Measurements from ENCODE around the gene LMNTD1. TPM values are rescaled to one million over a fixed set of nuclear protein-coding genes. Genes with fewer than 3 reads are reported as not detected.

The LMNTD1 gene
- total and polyA plus RNA-seq, 4 donors, result not detected

DNA sequence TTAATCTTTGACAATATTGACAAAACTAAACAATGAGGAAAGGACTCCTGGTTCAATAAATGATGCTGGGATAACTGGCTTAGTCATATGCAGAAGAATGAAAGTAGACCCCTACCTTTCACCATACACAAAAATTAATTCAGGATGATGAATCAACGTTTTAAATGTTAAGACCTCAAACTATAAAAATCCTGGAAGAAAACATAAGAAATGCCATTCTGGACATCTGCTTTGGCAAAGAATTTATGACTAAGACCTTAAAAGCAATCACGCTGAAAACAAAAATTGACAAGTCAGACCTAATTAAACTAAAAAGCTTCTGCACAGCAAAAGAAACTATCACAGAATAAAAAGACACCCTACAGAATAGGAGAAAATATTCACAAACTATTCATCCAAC, 97.4 kb downstream of the LMNTD1 start:
- H3K36me3 ChIP-seq (ENCODE audit: control insufficient read depth in 4 of 4, insufficient read depth in 3 of 4, low read depth in 1 of 4, low read length in 3 of 4), result no peaks in the 10 kb centered on the region
- H3K27ac ChIP-seq (ENCODE audit: low read depth in 1 of 2, low read length in 2 of 2), result no peak overlapping the region
- H3K4me1 ChIP-seq (ENCODE audit: control insufficient read depth in 4 of 4, insufficient read depth in 4 of 4, low read length in 3 of 4), result no peaks in the 10 kb centered on the region
- TF ChIP-seq SP1 (IDR thresholded peaks at IDR 0.05) (no peak), CTCF (IDR thresholded peaks at IDR 0.05; ENCODE audit: low read depth, low read length, missing input control) (no peak), EGR1 (IDR thresholded peaks at IDR 0.05; ENCODE audit: low read depth in 2 of 2) (no peak), HNF4G (IDR thresholded peaks at IDR 0.05) (no peak), RXRA (IDR thresholded peaks at IDR 0.05) (no peak), RAD21 (IDR thresholded peaks at IDR 0.05) (no peak), YY1 (IDR thresholded peaks at IDR 0.05) (no peak), HNF4A (conservative IDR thresholded peaks at IDR 0.05) (no peak), TAF1 (conservative IDR thresholded peaks at IDR 0.05) (no peak), GABPA (IDR thresholded peaks at IDR 0.05 in 1 of 2, conservative IDR thresholded peaks at IDR 0.05 in 1 of 2) (no peak), FOXA1 (IDR thresholded peaks at IDR 0.05) (no peak), JUND (IDR thresholded peaks at IDR 0.05) (no peak), FOXA2 (IDR thresholded peaks at IDR 0.05) (no peak), NR2F2 (IDR thresholded peaks at IDR 0.05) (no peak)
- TF ChIP-seq, protein P1, sequence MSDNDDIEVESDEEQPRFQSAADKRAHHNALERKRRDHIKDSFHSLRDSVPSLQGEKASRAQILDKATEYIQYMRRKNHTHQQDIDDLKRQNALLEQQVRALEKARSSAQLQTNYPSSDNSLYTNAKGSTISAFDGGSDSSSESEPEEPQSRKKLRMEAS (IDR thresholded peaks at IDR 0.05), result no peak
- TF ChIP-seq, protein P2, sequence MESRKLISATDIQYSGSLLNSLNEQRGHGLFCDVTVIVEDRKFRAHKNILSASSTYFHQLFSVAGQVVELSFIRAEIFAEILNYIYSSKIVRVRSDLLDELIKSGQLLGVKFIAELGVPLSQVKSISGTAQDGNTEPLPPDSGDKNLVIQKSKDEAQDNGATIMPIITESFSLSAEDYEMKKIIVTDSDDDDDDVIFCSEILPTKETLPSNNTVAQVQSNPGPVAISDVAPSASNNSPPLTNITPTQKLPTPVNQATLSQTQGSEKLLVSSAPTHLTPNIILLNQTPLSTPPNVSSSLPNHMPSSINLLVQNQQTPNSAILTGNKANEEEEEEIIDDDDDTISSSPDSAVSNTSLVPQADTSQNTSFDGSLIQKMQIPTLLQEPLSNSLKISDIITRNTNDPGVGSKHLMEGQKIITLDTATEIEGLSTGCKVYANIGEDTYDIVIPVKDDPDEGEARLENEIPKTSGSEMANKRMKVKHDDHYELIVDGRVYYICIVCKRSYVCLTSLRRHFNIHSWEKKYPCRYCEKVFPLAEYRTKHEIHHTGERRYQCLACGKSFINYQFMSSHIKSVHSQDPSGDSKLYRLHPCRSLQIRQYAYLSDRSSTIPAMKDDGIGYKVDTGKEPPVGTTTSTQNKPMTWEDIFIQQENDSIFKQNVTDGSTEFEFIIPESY (IDR thresholded peaks at IDR 0.05), result no peak
- TF ChIP-seq, protein P3, sequence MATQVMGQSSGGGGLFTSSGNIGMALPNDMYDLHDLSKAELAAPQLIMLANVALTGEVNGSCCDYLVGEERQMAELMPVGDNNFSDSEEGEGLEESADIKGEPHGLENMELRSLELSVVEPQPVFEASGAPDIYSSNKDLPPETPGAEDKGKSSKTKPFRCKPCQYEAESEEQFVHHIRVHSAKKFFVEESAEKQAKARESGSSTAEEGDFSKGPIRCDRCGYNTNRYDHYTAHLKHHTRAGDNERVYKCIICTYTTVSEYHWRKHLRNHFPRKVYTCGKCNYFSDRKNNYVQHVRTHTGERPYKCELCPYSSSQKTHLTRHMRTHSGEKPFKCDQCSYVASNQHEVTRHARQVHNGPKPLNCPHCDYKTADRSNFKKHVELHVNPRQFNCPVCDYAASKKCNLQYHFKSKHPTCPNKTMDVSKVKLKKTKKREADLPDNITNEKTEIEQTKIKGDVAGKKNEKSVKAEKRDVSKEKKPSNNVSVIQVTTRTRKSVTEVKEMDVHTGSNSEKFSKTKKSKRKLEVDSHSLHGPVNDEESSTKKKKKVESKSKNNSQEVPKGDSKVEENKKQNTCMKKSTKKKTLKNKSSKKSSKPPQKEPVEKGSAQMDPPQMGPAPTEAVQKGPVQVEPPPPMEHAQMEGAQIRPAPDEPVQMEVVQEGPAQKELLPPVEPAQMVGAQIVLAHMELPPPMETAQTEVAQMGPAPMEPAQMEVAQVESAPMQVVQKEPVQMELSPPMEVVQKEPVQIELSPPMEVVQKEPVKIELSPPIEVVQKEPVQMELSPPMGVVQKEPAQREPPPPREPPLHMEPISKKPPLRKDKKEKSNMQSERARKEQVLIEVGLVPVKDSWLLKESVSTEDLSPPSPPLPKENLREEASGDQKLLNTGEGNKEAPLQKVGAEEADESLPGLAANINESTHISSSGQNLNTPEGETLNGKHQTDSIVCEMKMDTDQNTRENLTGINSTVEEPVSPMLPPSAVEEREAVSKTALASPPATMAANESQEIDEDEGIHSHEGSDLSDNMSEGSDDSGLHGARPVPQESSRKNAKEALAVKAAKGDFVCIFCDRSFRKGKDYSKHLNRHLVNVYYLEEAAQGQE (IDR thresholded peaks at IDR 0.05), result no peak
- TF ChIP-seq, protein P4, sequence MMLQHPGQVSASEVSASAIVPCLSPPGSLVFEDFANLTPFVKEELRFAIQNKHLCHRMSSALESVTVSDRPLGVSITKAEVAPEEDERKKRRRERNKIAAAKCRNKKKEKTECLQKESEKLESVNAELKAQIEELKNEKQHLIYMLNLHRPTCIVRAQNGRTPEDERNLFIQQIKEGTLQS (IDR thresholded peaks at IDR 0.05), result no peak
- H3K9ac ChIP-seq (ENCODE audit: low read depth in 1 of 2, low read length in 2 of 2), result no peak overlapping the region
- H3K27me3 ChIP-seq (ENCODE audit: control insufficient read depth in 4 of 4, insufficient read depth in 4 of 4, low read length in 3 of 4), result no peaks in the 10 kb centered on the region
- no peaks in the 10 kb centered on the region for H3K9me3 ChIP-seq (ENCODE audit: control insufficient read depth in 4 of 4, low read length in 3 of 4)
- no peak for DNase-seq (ENCODE audit: low spot score)
- 72% methylated on average over 2 of the region's 2 CpGs for WGBS
- H3K4me3 ChIP-seq (ENCODE audit: low read depth in 1 of 3, low read length in 3 of 3), result no peak overlapping the region

All from liver (tissue), 9 donors.